ENCODE results near the gene PATZ1.

PATZ1 gene

DNA sequence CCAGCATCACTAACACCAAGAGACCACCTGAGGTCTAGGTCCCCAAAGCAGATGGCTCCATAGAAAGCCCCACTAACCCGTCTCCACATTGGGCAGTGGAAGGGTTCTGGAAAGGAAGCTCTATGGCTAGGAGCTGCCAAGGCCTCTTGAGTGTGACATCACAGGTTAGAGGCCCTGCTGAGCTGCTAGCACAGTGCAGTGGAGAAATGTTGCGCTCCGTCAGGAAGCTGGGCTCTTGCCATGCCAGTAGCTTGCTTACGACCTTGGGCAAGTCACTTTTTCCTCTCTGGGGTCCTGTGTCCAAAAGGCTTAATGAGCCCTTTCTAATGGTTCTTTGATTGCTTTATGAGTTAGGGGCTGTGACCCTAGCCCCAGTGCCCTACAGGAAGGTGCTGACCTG, 64.4 kb downstream of the PATZ1 start:
- no peak for DNase-seq

DNA sequence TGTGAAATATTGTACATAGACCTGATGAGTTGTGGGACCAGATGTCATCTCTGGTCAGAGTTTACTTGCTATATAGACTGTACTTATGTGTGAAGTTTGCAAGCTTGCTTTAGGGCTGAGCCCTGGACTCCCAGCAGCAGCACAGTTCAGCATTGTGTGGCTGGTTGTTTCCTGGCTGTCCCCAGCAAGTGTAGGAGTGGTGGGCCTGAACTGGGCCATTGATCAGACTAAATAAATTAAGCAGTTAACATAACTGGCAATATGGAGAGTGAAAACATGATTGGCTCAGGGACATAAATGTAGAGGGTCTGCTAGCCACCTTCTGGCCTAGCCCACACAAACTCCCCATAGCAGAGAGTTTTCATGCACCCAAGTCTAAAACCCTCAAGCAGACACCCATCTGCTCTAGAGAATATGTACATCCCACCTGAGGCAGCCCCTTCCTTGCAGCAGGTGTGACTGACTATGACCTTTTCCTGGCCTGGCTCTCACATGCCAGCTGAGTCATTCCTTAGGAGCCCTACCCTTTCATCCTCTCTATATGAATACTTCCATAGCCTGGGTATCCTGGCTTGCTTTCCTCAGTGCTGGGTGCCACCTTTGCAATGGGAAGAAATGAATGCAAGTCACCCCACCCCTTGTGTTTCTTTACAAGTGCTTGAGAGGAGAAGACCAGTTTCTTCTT, 66.2 kb downstream of the PATZ1 start:
- no peak for DNase-seq

DNA sequence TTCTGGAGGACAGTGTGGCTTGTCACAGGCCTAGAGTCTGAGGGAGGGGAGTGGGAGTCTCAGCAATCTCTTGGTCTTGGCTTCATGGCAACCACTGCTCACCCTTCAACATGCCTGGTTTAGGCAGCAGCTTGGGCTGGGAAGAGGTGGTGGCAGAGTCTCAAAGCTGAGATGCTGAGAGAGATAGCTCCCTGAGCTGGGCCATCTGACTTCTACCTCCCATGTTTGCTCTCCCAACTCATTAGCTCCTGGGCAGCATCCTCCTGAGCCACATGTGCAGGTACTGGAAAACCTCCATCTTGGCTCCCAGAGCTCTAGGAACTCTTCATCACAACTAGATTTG, 66.8 kb downstream of the PATZ1 start:
- DNase-seq, result no peak

DNA sequence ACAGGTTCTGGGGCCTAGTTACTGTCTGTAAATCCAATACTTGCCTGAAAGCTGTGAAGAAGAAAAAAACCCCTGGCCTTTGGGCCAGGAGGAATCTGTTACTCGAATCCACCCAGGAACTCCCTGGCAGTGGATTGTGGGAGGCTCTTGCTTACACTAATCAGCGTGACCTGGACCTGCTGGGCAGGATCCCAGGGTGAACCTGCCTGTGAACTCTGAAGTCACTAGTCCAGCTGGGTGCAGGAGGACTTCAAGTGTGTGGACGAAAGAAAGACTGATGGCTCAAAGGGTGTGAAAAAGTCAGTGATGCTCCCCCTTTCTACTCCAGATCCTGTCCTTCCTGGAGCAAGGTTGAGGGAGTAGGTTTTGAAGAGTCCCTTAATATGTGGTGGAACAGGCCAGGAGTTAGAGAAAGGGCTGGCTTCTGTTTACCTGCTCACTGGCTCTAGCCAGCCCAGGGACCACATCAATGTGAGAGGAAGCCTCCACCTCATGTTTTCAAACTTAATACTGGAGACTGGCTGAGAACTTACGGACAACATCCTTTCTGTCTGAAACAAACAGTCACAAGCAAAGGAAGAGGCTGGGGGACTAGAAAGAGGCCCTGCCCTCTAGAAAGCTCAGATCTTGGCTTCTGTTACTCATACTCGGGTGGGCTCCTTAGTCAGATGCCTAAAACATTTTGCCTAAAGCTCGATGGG, 67.4 kb downstream of the PATZ1 start:
- no peak for DNase-seq

DNA sequence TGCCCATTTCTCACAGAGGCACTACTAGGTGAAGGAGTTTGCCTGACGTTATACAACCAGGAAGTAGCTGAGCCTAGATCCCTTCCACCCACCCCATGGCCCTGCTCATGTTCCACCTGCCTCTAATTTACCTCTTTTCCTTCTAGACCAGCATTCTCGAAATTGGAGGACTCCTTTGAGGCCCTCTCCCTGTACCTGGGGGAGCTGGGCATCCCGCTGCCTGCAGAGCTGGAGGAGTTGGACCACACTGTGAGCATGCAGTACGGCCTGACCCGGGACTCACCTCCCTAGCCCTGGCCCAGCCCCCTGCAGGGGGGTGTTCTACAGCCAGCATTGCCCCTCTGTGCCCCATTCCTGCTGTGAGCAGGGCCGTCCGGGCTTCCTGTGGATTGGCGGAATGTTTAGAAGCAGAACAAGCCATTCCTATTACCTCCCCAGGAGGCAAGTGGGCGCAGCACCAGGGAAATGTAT, 68.0 kb downstream of the PATZ1 start:
- DNase-seq, result no peak

DNA sequence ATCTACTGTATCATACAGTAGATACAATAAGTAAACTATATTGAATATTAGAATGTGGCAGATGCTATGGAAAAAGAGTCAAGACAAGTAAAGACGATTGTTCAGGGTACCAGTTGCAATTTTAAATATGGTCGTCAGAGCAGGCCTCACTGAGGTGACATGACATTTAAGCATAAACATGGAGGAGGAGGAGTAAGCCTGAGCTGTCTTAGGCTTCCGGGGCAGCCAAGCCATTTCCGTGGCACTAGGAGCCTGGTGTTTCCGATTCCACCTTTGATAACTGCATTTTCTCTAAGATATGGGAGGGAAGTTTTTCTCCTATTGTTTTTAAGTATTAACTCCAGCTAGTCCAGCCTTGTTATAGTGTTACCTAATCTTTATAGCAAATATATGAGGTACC, 68.4 kb downstream of the PATZ1 start:
- no peak for DNase-seq

DNA sequence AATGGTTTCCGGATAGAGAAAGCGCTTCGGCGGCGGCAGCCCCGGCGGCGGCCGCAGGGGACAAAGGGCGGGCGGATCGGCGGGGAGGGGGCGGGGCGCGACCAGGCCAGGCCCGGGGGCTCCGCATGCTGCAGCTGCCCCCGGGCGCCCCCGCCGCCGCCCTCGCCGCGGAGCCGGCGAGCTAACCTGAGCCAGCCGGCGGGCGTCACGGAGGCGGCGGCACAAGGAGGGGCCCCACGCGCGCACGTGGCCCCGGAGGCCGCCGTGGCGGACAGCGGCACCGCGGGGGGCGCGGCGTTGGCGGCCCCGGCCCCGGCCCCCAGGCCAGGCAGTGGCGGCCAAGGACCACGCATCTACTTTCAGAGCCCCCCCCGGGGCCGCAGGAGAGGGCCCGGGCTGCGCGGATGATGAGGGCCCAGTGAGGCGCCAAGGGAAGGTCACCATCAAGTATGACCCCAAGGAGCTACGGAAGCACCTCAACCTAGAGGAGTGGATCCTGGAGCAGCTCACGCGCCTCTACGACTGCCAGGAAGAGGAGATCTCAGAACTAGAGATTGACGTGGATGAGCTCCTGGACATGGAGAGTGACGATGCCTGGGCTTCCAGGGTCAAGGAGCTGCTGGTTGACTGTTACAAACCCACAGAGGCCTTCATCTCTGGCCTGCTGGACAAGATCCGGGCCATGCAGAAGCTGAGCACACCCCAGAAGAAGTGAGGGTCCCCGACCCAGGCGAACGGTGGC, 69.5 kb downstream of the PATZ1 start:
- DNase-seq, result no peak

Measured in kidney glomerular epithelial cell (primary cell).